B cell (primary cell): ENCODE results near the gene HSPA1A. TPM values are rescaled to one million over a fixed set of nuclear protein-coding genes. Genes with fewer than 3 reads are reported as not detected.
"Not testable (repeated sequence)": the region's sequence is repeated elsewhere in the genome, so short reads cannot be mapped to it uniquely, and the experiment has no call there.

ENCODE experiments used
- ATAC-seq: fragments of 200-7000 bp; cut with Tn5 transposase; one replicate; pipeline ENCODE4 v1.10.0; 2021; ENCODE audit warnings: low read depth, mild to moderate bottlenecking, moderate number of reproducible peaks, moderate library complexity
- CTCF ChIA-PET: fragments of 350-600 bp; sonication (Branson Sonifier 250); formaldehyde crosslinking; loops from one replicate; lab custom pipeline; 2021; ENCODE audit warnings: antibody characterized with exemption, inconsistent platforms; lab: Charles Lee
- POLR2A ChIA-PET: fragments of 350-600 bp; sonication (Branson Sonifier 250); formaldehyde crosslinking; loops from one replicate; lab custom pipeline; 2021; ENCODE audit warnings: antibody characterized with exemption; lab: Charles Lee
- DNase-seq: peaks from one replicate; pipeline ENCODE4 v3.0.0; 2013
- H2AFZ ChIP-seq: 2 replicates; pipeline ENCODE4 v1.6.1; 2012; ENCODE audit warnings: mild to moderate bottlenecking, low read depth, low read length; ENCODE audit not compliant: insufficient read depth, poor library complexity, severe bottlenecking
- H3K27ac ChIP-seq, 2 donors: 1 replicate in 1 of 2; 2 replicates in 1 of 2; pipeline ENCODE4 v1.5.1; 2012 to 2013; ENCODE audit warnings: low read length in 2 of 2, mild to moderate bottlenecking in 2 of 2, moderate library complexity in 1 of 2
- H3K27me3 ChIP-seq, 4 experiments: fragments of 200-600 bp in 1 of 4; sonication (generic) in 1 of 4; replicated peaks in 1 of 4; 1 replicate in 2 of 4; 2 replicates in 2 of 4; pipeline versions ENCODE4 v1.6.1 to v1.7.0; 2013 to 2016; ENCODE audit warnings: low read length in 3 of 4, mild to moderate bottlenecking in 2 of 4, mixed read lengths in 1 of 4, moderate library complexity in 1 of 4; ENCODE audit not compliant: insufficient read depth in 4 of 4, control insufficient read depth in 3 of 4; ENCODE audit errors: control extremely low read depth in 1 of 4
- H3K36me3 ChIP-seq, 2 experiments: replicated peaks in 1 of 2; 1 replicate in 1 of 2; 2 replicates in 1 of 2; pipeline versions ENCODE4 v1.6.1 to v1.7.1; 2013; ENCODE audit warnings: low read length in 1 of 2; ENCODE audit not compliant: insufficient read depth in 2 of 2, control insufficient read depth in 1 of 2; ENCODE audit errors: control extremely low read depth in 1 of 2, extremely low read depth in 1 of 2
- H3K4me1 ChIP-seq, 2 donors: fragments of 200-600 bp in 1 of 2; sonication (generic) in 1 of 2; 1 replicate in 1 of 2; 2 replicates in 1 of 2; pipeline versions ENCODE4 v1.5.1 to v1.6.1; 2013 to 2017; ENCODE audit warnings: low read length in 2 of 2; ENCODE audit not compliant: control insufficient read depth in 2 of 2, insufficient read depth in 2 of 2
- H3K4me2 ChIP-seq: replicated peaks from 2 replicates; pipeline ENCODE3; 2012; ENCODE audit warnings: mild to moderate bottlenecking, low read depth, low read length; ENCODE audit not compliant: poor library complexity, severe bottlenecking
- H3K4me3 ChIP-seq, 5 experiments: fragments of 200-600 bp in 1 of 5; sonication (generic) in 1 of 5; 1 replicate in 3 of 5; 2 replicates in 2 of 5; pipeline versions ENCODE4 v1.5.1 to v1.7.0; 2011 to 2016; ENCODE audit warnings: low read length in 4 of 5, mild to moderate bottlenecking in 4 of 5, low read depth in 2 of 5, control low read depth in 1 of 5, moderate library complexity in 1 of 5; ENCODE audit not compliant: insufficient read depth in 1 of 5; ENCODE audit errors: control extremely low read depth in 1 of 5, extremely low read depth in 1 of 5
- H3K79me2 ChIP-seq: fragments of 200-600 bp; sonication (generic); one replicate; pipeline ENCODE4 v1.6.0; 2016; ENCODE audit warnings: low read length; ENCODE audit not compliant: control insufficient read depth, insufficient read depth
- H3K9ac ChIP-seq: fragments of 200-600 bp; sonication (generic); 2 replicates; pipeline ENCODE4 v1.6.1; 2017; ENCODE audit warnings: mild to moderate bottlenecking, low read length, moderate library complexity
- H3K9me3 ChIP-seq, 3 donors: one replicate each; pipeline versions ENCODE4 v1.6.1 to v1.7.1; 2013; ENCODE audit warnings: low read length in 2 of 3; ENCODE audit not compliant: control insufficient read depth in 2 of 3, insufficient read depth in 1 of 3; ENCODE audit errors: control extremely low read depth in 1 of 3
- H4K20me1 ChIP-seq: 2 replicates; pipeline ENCODE4 v1.6.0; 2012; ENCODE audit warnings: mild to moderate bottlenecking, low read length; ENCODE audit not compliant: insufficient read depth, control insufficient read depth, poor library complexity, severe bottlenecking
- H3K27ac Mint-ChIP-seq: one replicate; pipeline ENCODE4 v1.8.0; 2021; ENCODE audit warnings: mixed read lengths
- H3K27me3 Mint-ChIP-seq: one replicate; pipeline ENCODE4 v1.8.0; 2021; ENCODE audit warnings: mixed read lengths
- H3K4me1 Mint-ChIP-seq: one replicate; pipeline ENCODE4 v1.8.0; 2021; ENCODE audit warnings: mixed read lengths
- H3K4me3 Mint-ChIP-seq: one replicate; pipeline ENCODE4 v1.8.0; 2021; ENCODE audit warnings: mixed read lengths
- H3K9me3 Mint-ChIP-seq: one replicate; pipeline ENCODE4 v1.8.0; 2022; ENCODE audit warnings: mixed read lengths; ENCODE audit not compliant: insufficient read depth
- EZH2 ChIP-seq: IDR thresholded peaks from 2 replicates; pipeline ENCODE4 v1.6.1; 2012; ENCODE audit warnings: borderline replicate concordance, low read depth, mild to moderate bottlenecking, moderate library complexity, low read length; ENCODE audit not compliant: insufficient read depth, poor library complexity, severe bottlenecking
- WGBS: methylation state at CpG from one replicate; pipeline ENCODE4 v1.1.5; 2013; ENCODE audit warnings: missing lambda C conversion rate; ENCODE audit not compliant: insufficient coverage; 5-methylcytosine and 5-hydroxymethylcytosine counted together
- intact Hi-C: fragments of 100-400 bp; cut with micrococcal nuclease; formaldehyde crosslinking; loops from one replicate; pipeline ENCODE4 v1.10.0; 2022
- polyA plus RNA-seq: library from polyadenylated mRNA; depleted of rRNA; stranded (reverse); fragments of >200 nt; gene quantifications from 2 replicates; pipeline ENCODE4 v1.2.3, GENCODE V29; 2012
- total RNA-seq, 2 donors: library from RNA; stranded (reverse); fragments of 120-200 nt in 1 of 2; gene quantifications; 1 replicate in 1 of 2; 2 replicates in 1 of 2; pipeline versions ENCODE4 v1.2.3 to v1.2.4, GENCODE V29; 2013 to 2022
- TF ChIP-seq, protein P1 (sequence below): fragments of 200-600 bp; IDR thresholded peaks from one replicate; pipeline ENCODE4 v1.8.0; 2022; ENCODE audit warnings: antibody characterized with exemption, mild to moderate bottlenecking

HSPA1A gene
- total and polyA plus RNA-seq, 2 donors (not counting 1 experiment from before 2014, with no cell fraction given) = 61.2 to 129 TPM

DNA sequence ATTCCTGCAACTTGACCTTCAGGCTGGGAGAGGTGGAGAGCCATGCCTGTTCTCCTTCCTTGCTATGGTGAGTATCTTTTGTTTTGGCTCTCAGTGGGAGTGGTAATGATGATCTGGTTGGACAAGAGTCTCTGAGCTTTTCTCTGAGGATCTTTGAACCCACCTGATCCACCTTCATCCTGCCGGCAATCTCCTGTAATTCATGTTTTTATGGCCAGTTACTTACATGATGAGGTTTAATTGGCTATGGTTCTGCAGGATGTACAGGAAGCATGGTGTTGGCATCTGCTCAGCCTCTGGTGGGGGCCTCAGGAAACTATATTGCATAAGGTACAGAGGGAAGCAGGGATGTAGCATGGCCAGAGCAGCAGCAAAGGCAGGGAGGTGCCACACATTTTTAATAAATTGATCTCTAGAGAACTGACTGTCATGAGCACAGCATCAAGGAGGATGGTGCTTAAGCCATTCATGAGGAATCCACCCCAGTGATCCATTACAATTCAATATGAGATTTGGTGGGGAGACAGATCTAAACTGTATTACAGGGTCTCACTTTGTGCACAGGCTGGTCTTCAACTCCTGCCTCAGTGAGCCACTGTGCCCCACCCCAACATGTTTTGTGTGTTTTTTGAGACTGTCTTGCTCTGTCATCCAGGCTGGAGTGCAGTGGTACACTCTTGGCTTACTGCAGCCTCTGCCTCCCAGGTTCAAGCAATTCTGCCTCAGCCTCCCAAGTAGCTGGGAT lies 22.2 kb downstream of the HSPA1A start:
- no peak for DNase-seq
- Histone ChIP-seq H3K9ac (peak overlapping the region; percentile 90), H3K4me2 (peak overlapping the region; percentile 73), H3K4me1 (peaks cover 36 to 54% of the 10 kb centered on the region in 2 donors), H3K27ac (peak overlapping the region; percentile 51 to 98), H2AFZ (no peak overlapping the region), H3K27me3 (no peaks in the 10 kb centered on the region), H3K79me2 (peaks cover 39% of the 10 kb centered on the region), H4K20me1 (peaks cover 13% of the 10 kb centered on the region), H3K9me3 (no peaks in the 10 kb centered on the region), H3K36me3 (peaks cover 4 to 46% of the 10 kb centered on the region in 2 experiments), H3K4me3 (peak overlapping the region in 3 of 5 experiments; percentile 16 to 90 (median 26))
- ChIA-PET CTCF (interaction anchor here (2.0 to 2.4 kb wide), 2 partner anchors 25 to 26 kb away, joined by 5 to 6 read pairs; partner anchors contain the start of gene NEU1), POLR2A (interaction anchor here (0.6 to 0.8 kb wide), 2 partner anchors 19 to 47 kb away, joined by 4 to 5 read pairs; no protein-coding TSS in a partner anchor)
- ATAC-seq = no peak
- H3K4me1 Mint-ChIP-seq = peaks cover 44% of the 10 kb centered on the region
- no peaks in the 10 kb centered on the region for H3K9me3 Mint-ChIP-seq
- no peak for TF ChIP-seq EZH2
- TF ChIP-seq, protein P1, sequence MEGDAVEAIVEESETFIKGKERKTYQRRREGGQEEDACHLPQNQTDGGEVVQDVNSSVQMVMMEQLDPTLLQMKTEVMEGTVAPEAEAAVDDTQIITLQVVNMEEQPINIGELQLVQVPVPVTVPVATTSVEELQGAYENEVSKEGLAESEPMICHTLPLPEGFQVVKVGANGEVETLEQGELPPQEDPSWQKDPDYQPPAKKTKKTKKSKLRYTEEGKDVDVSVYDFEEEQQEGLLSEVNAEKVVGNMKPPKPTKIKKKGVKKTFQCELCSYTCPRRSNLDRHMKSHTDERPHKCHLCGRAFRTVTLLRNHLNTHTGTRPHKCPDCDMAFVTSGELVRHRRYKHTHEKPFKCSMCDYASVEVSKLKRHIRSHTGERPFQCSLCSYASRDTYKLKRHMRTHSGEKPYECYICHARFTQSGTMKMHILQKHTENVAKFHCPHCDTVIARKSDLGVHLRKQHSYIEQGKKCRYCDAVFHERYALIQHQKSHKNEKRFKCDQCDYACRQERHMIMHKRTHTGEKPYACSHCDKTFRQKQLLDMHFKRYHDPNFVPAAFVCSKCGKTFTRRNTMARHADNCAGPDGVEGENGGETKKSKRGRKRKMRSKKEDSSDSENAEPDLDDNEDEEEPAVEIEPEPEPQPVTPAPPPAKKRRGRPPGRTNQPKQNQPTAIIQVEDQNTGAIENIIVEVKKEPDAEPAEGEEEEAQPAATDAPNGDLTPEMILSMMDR = no peak
- no peaks in the 10 kb centered on the region for H3K27me3 Mint-ChIP-seq
- peak overlapping the region; percentile 87 for H3K4me3 Mint-ChIP-seq
- intact Hi-C loops = loop anchor here (10.0 kb wide), 1 partner anchor 137 kb away; the partner anchor contains the start of gene DXO
- H3K27ac Mint-ChIP-seq = peak overlapping the region; percentile 95
- WGBS = no CpG with 5 or more reads among the region's 1 CpG

DNA sequence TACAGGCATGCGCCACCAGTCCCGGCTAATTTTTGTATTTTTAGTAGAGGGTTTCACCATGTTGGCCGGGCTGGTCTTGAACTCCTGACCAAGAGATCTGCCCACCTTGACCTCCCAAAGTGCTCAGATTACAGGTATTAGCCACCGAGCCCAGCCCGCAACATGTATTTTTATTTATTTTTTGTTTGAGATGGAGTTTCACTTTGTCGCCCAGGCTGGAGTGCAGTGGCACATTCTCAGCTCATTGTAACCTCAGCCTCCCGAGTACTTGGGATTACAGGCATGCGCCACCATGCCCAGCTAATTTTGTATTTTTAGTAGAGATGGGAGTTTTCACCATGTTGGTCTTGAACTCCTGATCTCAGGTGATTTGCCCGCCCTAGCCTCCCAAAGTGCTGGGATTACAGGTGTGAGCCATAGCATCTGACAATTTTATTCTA lies 22.8 kb downstream of the HSPA1A start:
- not testable (repeated sequence) for H3K9me3 Mint-ChIP-seq, H3K9ac ChIP-seq, H3K4me3 Mint-ChIP-seq, H3K4me3 ChIP-seq, H3K27ac Mint-ChIP-seq, H3K27me3 ChIP-seq, DNase-seq, ATAC-seq, H3K27me3 Mint-ChIP-seq, H2AFZ ChIP-seq, H3K9me3 ChIP-seq
- H3K79me2 ChIP-seq = peaks cover 39% of the 10 kb centered on the region
- CTCF ChIA-PET = interaction anchor here (1.6 to 2.0 kb wide), 2 partner anchors 25 to 85 kb away, joined by 3 to 5 read pairs; partner anchors contain the start of gene NEU1
- 66% methylated on average over 5 of the region's 9 CpGs for WGBS
- intact Hi-C loops = loop anchor here (10.0 kb wide), 1 partner anchor 137 kb away; the partner anchor contains the start of gene DXO
- peak overlapping the region in 1 of 2 donors; percentile 98 for H3K27ac ChIP-seq
- H3K4me1 Mint-ChIP-seq = peaks cover 40% of the 10 kb centered on the region
- peaks cover 4 to 46% of the 10 kb centered on the region in 2 experiments for H3K36me3 ChIP-seq
- H4K20me1 ChIP-seq = peaks cover 13% of the 10 kb centered on the region
- POLR2A ChIA-PET = interaction anchor here (1.1 to 1.3 kb wide), 2 partner anchors 18 to 31 kb away, joined by 3 to 4 read pairs; partner anchors contain the start of gene LSM2
- H3K4me2 ChIP-seq = peak overlapping the region; percentile 73
- H3K4me1 ChIP-seq = peaks cover 32 to 48% of the 10 kb centered on the region in 2 donors
